DOHH2 (cell line): Measurements from ENCODE around the gene FLT3LG.

Experiments used
- H3F3A ChIP-seq: fragments of 200-600 bp; sonication (generic), shearing (Covaris generic); 2 replicates; pipeline ENCODE4 v1.6.0; 2016; ENCODE audit warnings: antibody characterized with exemption, mild to moderate bottlenecking; ENCODE audit not compliant: control insufficient read depth, insufficient read depth
- H3K27ac ChIP-seq: fragments of 200-600 bp; sonication (generic); 2 replicates; pipeline ENCODE4 v1.5.1; 2014; ENCODE audit warnings: low read depth, mild to moderate bottlenecking, low read length, moderate library complexity
- H3K27me3 ChIP-seq: fragments of 200-600 bp; sonication (generic); 2 replicates; pipeline ENCODE4 v1.6.1; 2014; ENCODE audit warnings: mild to moderate bottlenecking, low read length, mixed read lengths; ENCODE audit not compliant: control insufficient read depth
- H3K36me3 ChIP-seq: fragments of 200-600 bp; sonication (generic); 2 replicates; pipeline ENCODE4 v1.6.1; 2014; ENCODE audit warnings: mild to moderate bottlenecking, low read length, moderate library complexity, mixed read lengths; ENCODE audit not compliant: control insufficient read depth
- H3K4me1 ChIP-seq: fragments of 200-600 bp; sonication (generic); 2 replicates; pipeline ENCODE4 v1.6.1; 2014; ENCODE audit warnings: mild to moderate bottlenecking, low read length, mixed read lengths; ENCODE audit not compliant: control insufficient read depth
- H3K4me2 ChIP-seq: fragments of 200-600 bp; sonication (generic); 2 replicates; pipeline ENCODE4 v1.6.0; 2014; ENCODE audit warnings: mild to moderate bottlenecking, low read length, moderate library complexity
- H3K4me3 ChIP-seq: fragments of 200-600 bp; sonication (generic); 2 replicates; pipeline ENCODE4 v1.5.1; 2014; ENCODE audit warnings: mild to moderate bottlenecking, low read length, mixed read lengths
- H3K79me2 ChIP-seq: fragments of 200-600 bp; sonication (generic); 2 replicates; pipeline ENCODE4 v1.6.1; 2014; ENCODE audit warnings: mild to moderate bottlenecking, low read length, mixed read lengths; ENCODE audit not compliant: control insufficient read depth
- H3K9me2 ChIP-seq: fragments of 200-600 bp; sonication (generic); replicated peaks from 2 replicates; pipeline ENCODE4 v1.6.1; 2014; ENCODE audit warnings: mild to moderate bottlenecking, low read length, mixed read lengths; ENCODE audit not compliant: control insufficient read depth
- H3K9me3 ChIP-seq: fragments of 200-600 bp; sonication (generic); 2 replicates; pipeline ENCODE4 v1.6.1; 2014; ENCODE audit warnings: antibody characterized with exemption, low read length, mixed read lengths; ENCODE audit not compliant: control insufficient read depth, insufficient read depth
- H4K20me1 ChIP-seq: fragments of 200-600 bp; sonication (generic); 2 replicates; pipeline ENCODE4 v1.6.0; 2014; ENCODE audit warnings: low read depth, mild to moderate bottlenecking, antibody characterized with exemption, low read length, moderate library complexity; ENCODE audit not compliant: control insufficient read depth, insufficient read depth
- EZH2phosphoT487 ChIP-seq: fragments of 200-600 bp; sonication (generic); IDR thresholded peaks from 2 replicates; pipeline ENCODE4 v1.6.1; 2017; ENCODE audit warnings: borderline replicate concordance, mild to moderate bottlenecking, antibody characterized with exemption, low read length, moderate library complexity, mixed read lengths
- TF ChIP-seq, protein P1 (sequence below): fragments of 200-600 bp; sonication (generic); IDR thresholded peaks from one replicate; pipeline ENCODE4 v1.5.1; 2014; ENCODE audit warnings: antibody characterized with exemption, mild to moderate bottlenecking, low read depth, low read length; ENCODE audit not compliant: poor library complexity, severe bottlenecking

FLT3LG gene

GRCh38 chr19:49528211-49528771 is 54.3 kb downstream of the FLT3LG start:
- Histone ChIP-seq H3K4me1 (peaks cover 5% of the 10 kb centered on the region), H3K79me2 (no peaks in the 10 kb centered on the region), H3K27me3 (peaks cover 4% of the 10 kb centered on the region; the same call in 1 of the 2 replicates), H3K4me2 (no peak overlapping the region), H3K9me3 (no peaks in the 10 kb centered on the region), H3K27ac (no peak overlapping the region), H4K20me1 (no peaks in the 10 kb centered on the region), H3F3A (no peaks in the 10 kb centered on the region), H3K9me2 (no peaks in the 10 kb centered on the region), H3K4me3 (no peak overlapping the region), H3K36me3 (no peaks in the 10 kb centered on the region)
- TF ChIP-seq, protein P1, sequence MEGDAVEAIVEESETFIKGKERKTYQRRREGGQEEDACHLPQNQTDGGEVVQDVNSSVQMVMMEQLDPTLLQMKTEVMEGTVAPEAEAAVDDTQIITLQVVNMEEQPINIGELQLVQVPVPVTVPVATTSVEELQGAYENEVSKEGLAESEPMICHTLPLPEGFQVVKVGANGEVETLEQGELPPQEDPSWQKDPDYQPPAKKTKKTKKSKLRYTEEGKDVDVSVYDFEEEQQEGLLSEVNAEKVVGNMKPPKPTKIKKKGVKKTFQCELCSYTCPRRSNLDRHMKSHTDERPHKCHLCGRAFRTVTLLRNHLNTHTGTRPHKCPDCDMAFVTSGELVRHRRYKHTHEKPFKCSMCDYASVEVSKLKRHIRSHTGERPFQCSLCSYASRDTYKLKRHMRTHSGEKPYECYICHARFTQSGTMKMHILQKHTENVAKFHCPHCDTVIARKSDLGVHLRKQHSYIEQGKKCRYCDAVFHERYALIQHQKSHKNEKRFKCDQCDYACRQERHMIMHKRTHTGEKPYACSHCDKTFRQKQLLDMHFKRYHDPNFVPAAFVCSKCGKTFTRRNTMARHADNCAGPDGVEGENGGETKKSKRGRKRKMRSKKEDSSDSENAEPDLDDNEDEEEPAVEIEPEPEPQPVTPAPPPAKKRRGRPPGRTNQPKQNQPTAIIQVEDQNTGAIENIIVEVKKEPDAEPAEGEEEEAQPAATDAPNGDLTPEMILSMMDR, result no peak
- TF ChIP-seq EZH2phosphoT487, result no peak

DNA sequence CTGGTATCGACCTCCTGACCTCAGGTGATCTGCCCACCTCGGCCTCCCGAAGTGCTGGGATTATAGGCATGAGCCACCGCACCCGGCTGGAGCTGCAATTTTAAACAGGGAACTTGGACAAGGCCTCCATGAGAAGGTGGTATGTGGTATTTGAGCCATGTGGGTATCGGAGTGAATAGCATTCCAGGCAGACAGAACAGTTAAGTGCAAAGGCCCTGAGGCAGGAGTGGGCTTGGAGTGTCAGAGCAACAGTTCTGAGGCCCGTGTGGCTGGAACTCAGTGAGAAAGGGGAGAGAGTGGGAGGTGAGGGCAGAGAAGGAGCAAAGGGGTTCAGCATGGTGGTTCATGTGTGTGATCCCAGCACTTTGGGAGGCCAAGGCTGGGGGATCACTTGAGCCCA is 56.7 kb downstream of the FLT3LG start:
- Histone ChIP-seq H4K20me1 (no peaks in the 10 kb centered on the region), H3K79me2 (no peaks in the 10 kb centered on the region), H3K27ac (no peak overlapping the region), H3K4me2 (no peak overlapping the region), H3K27me3 (peaks cover 16% of the 10 kb centered on the region), H3K4me3 (no peak overlapping the region), H3K4me1 (peaks cover 20% of the 10 kb centered on the region), H3F3A (peaks cover 5% of the 10 kb centered on the region; the same call in 1 of the 2 replicates), H3K9me3 (no peaks in the 10 kb centered on the region), H3K9me2 (no peaks in the 10 kb centered on the region), H3K36me3 (no peaks in the 10 kb centered on the region)
- no peak for TF ChIP-seq EZH2phosphoT487

GRCh38 chr19:49533551-49534488 is 59.8 kb downstream of the FLT3LG start:
- no peaks in the 10 kb centered on the region for H3K9me3 ChIP-seq
- no peaks in the 10 kb centered on the region for H3K36me3 ChIP-seq
- no peaks in the 10 kb centered on the region for H3K9me2 ChIP-seq
- peaks cover 33% of the 10 kb centered on the region for H3K4me1 ChIP-seq
- no peak overlapping the region for H3K27ac ChIP-seq
- H3K79me2 ChIP-seq, result no peaks in the 10 kb centered on the region
- H3K4me3 ChIP-seq, result peak overlapping the region; percentile 84
- H4K20me1 ChIP-seq, result no peaks in the 10 kb centered on the region
- TF ChIP-seq, protein P1, result peak; percentile 59
- no peak for TF ChIP-seq EZH2phosphoT487
- H3F3A ChIP-seq, result peaks cover 5% of the 10 kb centered on the region; the same call in 1 of the 2 replicates
- peaks cover 16% of the 10 kb centered on the region for H3K27me3 ChIP-seq
- H3K4me2 ChIP-seq, result peak overlapping the region; percentile 98
